Measurements from ENCODE around the gene KIAA1671.

GRCh38 chr22:25086902-25087282 is 134.4 kb downstream of the KIAA1671 start:
- TF ChIP-seq POLR2A (IDR thresholded peaks at IDR 0.05) (no peak), CTCF (IDR thresholded peaks at IDR 0.05) (no peak)
